Measurements from ENCODE around the gene SLX9.

DNA sequence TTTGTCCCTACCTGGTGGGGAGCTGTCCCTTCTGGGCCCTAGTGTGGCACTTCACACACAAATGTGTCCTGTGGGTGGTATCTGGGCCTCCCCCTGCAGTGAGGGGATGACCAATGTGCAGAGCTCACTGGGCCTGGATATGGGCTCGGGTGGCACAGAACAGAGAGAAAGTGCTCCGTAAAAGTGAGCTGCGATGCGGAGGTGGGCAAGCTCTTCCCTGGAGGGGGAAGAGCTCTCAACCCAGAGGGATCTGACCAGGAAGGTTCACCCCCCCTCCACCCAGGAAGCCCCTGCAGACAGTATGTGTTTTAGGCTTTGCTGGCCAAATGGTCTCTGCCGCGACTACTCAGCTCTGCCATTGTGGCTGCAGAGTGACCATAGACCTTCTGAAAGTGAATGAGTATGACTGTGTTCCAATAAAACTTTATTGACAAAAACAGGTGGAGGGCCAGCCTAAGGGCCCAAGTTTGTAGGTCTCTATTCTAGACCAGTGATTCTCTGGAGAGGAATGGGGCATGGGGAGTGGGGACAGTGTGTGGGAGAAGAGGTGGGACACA, 10.5 kb upstream of the SLX9 start:
- no peak for TF ChIP-seq EZH2 (IDR thresholded peaks at IDR 0.05)
- TF ChIP-seq FOXP2 (optimal IDR thresholded peaks at IDR 0.05; ENCODE audit: control extremely low read depth, extremely low read length, insufficient read depth), result no peak
- TF ChIP-seq POLR2AphosphoS5 (IDR thresholded peaks at IDR 0.05; ENCODE audit: borderline replicate concordance, low read depth, low read length), result no peak

Measured in SK-N-MC (cell line).